IPS DF 19.7 (cell line): ENCODE data around the gene PRDX6.
"Not testable (repeated sequence)": the region's sequence is repeated elsewhere in the genome, so short reads cannot be mapped to it uniquely, and the experiment has no call there.

Experiments used
- DNase-seq: peaks from one replicate; pipeline ENCODE4 v3.0.0-alpha.2; 2013; ENCODE audit warnings: low read depth, low spot score

The PRDX6 gene

GRCh38 chr1:173467426-173467825 is 9.7 kb upstream of the PRDX6 start:
- no peak for DNase-seq

- no peak for DNase-seq
Observed at GRCh38 chr1:173469656-173470055, 7.5 kb upstream of the PRDX6 start.

- DNase-seq, result no peak
Observed at GRCh38 chr1:173470608-173471007, 6.5 kb upstream of the PRDX6 start.

DNA sequence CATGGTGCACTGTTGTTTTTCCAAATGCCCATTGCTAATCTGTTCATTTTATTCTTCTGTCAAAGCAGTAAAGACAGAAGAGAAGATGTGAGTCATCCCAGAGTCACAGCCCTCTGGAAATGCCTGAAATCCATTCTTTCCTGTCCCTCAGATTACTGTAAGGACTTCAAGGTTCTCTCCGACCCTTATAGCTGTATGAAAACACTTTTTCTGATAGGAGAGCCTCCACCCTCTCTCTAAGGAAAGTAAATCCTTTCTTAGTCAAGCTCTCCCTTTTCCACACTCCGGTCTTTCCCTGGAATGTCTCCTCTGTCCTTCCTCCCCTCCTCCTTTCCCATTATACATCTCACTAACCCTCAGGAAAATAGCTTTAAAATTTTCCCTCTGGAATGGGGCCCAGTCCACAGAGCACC is 3.5 kb upstream of the PRDX6 start:
- no peak for DNase-seq

GRCh38 chr1:173474097-173474779 is 2.9 kb upstream of the PRDX6 start:
- no peak for DNase-seq

GRCh38 chr1:173474780-173475421 is 2.2 kb upstream of the PRDX6 start:
- DNase-seq, result not testable (repeated sequence)

- no peak for DNase-seq
Observed at GRCh38 chr1:173475564-173476196, 1.5 kb upstream of the PRDX6 start.

GRCh38 chr1:173476197-173476664 is 904 bp upstream of the PRDX6 start:
- no peak for DNase-seq

- peak; percentile 80 for DNase-seq
Observed at GRCh38 chr1:173476665-173477285, 360 bp upstream of the PRDX6 start.

DNA sequence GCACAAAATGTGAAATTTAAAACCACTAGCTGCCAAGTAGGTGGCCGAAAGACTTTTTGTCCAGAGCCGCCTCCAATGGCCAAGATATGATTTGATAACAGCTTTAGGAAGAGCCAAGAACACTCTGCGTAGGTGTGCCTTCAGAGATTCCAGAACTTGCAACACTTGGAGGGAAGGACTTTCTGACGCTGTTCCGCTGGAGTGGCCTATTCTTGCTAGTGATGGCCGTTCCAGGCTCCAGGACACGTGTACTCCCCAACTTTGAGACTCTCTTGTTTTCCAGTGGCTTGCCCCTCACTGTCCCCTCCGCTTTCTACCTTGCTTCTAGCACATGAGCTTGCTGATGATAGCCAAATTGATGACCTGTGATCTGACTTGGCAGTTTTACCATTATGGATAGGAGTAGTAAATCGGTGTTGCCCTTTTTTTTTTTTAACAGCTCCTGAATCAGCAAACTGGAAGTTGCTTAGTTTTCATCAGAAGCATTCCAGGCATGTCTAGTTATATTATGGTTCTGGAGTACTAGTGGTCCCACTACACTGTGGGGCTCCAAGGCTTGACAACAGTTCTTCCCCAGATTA is 1.0 kb downstream of the PRDX6 start:
- DNase-seq, result no peak

DNA sequence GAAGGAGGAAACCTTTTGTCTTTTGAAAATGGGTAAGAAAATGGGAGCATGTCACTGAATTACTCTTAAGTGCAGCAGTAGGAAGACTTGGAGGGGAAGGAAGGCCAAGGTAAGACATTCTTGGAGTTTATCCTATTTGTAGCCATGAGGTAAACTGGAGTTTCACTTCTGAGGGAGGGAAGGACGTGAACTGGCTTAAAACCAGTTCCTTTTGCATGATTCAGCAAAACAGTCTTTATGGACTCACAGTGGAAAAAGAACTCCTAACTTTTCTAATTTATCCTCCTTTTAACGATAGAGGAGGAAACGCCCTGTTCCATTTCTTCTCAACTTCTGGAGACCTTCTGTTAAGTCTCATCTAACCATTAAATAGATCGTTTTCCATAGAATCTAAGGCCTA is 2.5 kb downstream of the PRDX6 start:
- DNase-seq, result no peak

GRCh38 chr1:173481195-173481772 is 4.1 kb downstream of the PRDX6 start:
- DNase-seq, result no peak

- no peak for DNase-seq
Observed at GRCh38 chr1:173482683-173483082, 5.5 kb downstream of the PRDX6 start.

DNA sequence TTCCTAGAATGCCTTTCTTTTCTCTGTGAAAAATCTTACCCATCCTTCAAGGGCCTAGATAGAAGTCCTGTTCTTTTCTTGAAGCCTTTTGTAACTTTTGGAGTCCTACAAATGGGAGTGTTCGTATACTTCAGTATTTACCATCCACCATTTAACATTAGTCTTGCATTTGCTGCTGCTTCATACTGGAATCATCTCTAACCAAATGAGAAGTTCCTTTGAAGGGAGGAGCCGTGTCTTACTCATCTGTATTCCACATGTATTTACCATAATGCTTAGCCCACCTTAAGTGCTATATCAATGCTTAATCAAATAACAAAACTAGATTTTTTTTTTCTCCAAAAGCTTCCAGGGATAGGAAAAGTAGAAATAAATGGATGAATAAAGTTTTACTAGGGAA is 7.1 kb downstream of the PRDX6 start:
- no peak for DNase-seq

DNA sequence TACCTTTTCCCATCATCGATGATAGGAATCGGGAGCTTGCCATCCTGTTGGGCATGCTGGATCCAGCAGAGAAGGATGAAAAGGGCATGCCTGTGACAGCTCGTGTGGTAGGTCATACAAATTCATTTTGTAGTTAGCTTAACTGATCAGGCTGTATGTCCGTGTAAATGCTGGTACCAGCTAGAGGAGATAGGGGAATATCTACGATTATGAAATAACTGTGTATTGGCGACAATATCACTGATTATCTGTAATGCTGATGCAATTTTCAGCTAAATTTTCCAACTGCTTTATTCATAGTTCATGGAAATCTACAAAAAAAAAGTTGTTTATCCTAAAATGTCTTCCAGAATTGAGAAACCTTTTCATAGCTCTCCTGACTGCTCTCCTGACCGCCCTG is 8.3 kb downstream of the PRDX6 start:
- DNase-seq, result no peak

DNA sequence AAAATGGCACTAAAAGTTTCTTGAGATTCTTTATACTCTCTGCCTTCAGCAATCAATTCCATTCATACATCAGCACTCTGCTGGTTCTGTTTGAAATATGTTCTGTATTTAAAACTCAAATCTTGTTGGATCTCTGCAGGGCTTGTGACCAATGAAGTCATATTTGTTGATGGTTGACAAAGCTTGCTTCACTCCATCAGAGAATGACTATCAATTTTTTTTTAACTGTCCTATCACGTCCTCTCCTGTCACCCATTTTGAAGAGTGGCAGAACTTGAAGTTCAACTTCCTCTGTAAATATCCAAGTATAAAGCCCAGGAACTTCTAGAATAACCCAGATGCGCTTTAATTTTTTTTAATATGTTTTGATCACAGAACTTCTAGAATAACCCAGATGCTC is 10.9 kb downstream of the PRDX6 start:
- no peak for DNase-seq

DNA sequence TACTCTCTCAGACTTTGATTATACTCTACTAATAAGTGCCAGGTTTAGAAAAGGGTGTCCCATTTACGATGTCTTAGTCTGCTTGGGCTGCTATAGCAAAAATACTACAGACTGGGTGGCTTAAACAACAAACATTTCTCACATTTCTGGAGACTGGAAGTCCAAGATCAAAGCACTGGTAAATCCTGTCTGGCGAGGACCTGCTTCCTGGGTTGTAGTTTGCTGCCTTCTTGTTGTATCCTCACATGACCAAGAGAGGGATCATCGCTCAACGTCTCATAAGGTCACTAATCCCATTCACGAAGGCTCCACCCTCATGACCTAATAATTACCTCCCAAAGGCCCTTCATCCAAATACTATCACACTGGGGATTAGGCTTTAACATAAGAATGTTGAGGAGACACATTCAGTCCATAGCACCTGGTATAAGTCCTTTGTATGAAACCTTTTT is 12.0 kb downstream of the PRDX6 start:
- no peak for DNase-seq

GRCh38 chr1:173489929-173490328 is 12.8 kb downstream of the PRDX6 start:
- no peak for DNase-seq

- DNase-seq, result no peak
Observed at GRCh38 chr1:173491508-173491907, 14.4 kb downstream of the PRDX6 start.

DNA sequence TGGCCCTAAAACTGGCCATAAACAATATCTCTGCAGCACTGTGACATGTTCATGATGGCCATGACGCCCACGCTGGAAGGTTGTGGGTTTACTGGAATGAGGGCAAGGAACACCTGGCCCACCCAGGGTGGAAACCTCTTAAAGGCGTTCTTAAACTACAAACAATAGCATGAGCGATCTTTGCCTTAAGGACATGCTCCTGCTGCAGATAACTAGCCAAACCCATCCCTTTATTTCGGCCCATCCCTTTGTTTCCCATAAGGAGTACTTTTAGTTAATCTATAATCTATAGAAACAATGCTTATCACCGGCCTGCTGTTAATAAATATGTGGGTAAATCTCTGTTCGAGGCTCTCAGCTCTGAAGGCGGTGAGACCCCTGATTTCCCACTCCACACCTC is 16.0 kb downstream of the PRDX6 start:
- not testable (repeated sequence) for DNase-seq

GRCh38 chr1:173495609-173496267 is 18.6 kb downstream of the PRDX6 start:
- no peak for DNase-seq
